Activated naive CD4-positive, alpha-beta T cell treated with anti-CD3 and anti-CD28 coated beads, Interleukin-2, amount 50 U/mL, for 72 hours (primary cell): ENCODE data around the gene ING1. TPM values are rescaled to one million over a fixed set of nuclear protein-coding genes. Genes with fewer than 3 reads are reported as not detected.
"Not testable (repeated sequence)": the region's sequence is repeated elsewhere in the genome, so short reads cannot be mapped to it uniquely, and the experiment has no call there.

Experiments used
- ATAC-seq, 2 donors: fragments of 150-1000 bp; cut with Tn5 transposase; 2 replicates each; pipeline ENCODE4 v1.10.0; 2021; ENCODE audit warnings: mild to moderate bottlenecking in 2 of 2, moderate library complexity in 2 of 2
- DNase-seq, 2 donors: peaks; one replicate each; pipeline ENCODE4 v3.0.0; 2021 to 2022; ENCODE audit warnings: low spot score in 2 of 2
- H3K27ac Mint-ChIP-seq, 2 donors: one replicate each; pipeline ENCODE4 v1.8.0; 2022; ENCODE audit warnings: mild to moderate bottlenecking in 2 of 2, mixed read lengths in 2 of 2
- H3K36me3 Mint-ChIP-seq, 2 donors: one replicate each; pipeline ENCODE4 v1.8.0; 2022; ENCODE audit warnings: mixed read lengths in 2 of 2
- H3K9me3 Mint-ChIP-seq, 2 donors: one replicate each; pipeline ENCODE4 v1.8.0; 2022; ENCODE audit warnings: mixed read lengths in 2 of 2
- total RNA-seq, 2 donors: library from RNA; stranded (reverse); gene quantifications; one replicate each; pipeline ENCODE4 v1.2.3, GENCODE V29; 2022

The ING1 gene
- total RNA-seq, 2 donors from 2014 or later: 19.6 to 26.7 TPM

DNA sequence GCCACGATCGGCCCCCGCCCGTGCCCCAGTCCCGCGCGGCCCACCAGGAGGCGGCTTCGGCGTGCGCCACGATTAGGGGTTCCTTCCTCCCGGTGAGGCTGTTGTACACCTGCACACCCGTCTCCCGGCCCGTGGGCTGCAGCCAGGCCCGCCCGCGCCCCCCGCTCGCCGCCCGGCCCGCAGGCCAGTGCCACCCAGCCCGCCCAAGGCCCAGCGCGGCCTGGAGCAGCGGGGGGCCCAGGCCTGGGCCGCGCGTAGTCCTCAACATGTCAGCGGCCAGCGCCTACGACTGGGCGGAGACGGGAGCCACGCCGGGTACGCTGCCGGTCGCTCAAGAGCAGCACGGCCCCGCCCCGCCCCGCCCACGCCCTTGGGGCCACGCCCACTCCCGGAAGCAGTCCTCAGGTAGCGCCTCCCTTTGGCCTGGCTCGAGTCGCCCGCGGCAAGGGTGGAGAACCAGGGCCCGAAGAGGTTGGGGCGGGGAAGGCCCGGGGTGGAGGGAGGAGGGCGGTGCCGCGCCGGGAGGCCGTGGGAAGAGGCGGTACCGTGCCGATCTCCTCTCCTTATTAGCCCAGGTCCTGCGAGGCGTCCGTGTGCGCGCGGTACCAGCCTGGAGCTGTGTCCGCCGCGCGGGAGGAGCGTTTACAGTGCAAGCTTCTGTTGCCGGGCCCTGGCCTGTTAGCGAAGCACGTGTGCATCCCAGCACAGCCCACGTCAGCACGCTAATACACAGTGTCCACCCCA lies 7.5 kb upstream of the ING1 start, which contains the start of gene CARS2:
Gene CARS2, minus strand, starts transcription at position 291 of the 744 bp plus-strand sequence. Its CDS starts 23 bp downstream, at position 268.
- Mint-ChIP-seq H3K9me3 (no peaks in the 10 kb centered on the region), H3K27ac (peak within 1 kb of the TSS; percentile 79 to 93), H3K36me3 (peaks cover 10 to 13% of the 10 kb centered on the region in 2 donors)
- DNase-seq: peak; percentile 89 to 93
- ATAC-seq: peak; percentile 94 to 97

GRCh38 chr13:110706570-110707372 lies 6.7 kb upstream of the ING1 start:
- Mint-ChIP-seq H3K27ac (peak overlapping the region; percentile 31 to 76), H3K36me3 (peaks cover 11 to 13% of the 10 kb centered on the region in 2 donors), H3K9me3 (no peaks in the 10 kb centered on the region)
- no peak for ATAC-seq
- DNase-seq: no peak

DNA sequence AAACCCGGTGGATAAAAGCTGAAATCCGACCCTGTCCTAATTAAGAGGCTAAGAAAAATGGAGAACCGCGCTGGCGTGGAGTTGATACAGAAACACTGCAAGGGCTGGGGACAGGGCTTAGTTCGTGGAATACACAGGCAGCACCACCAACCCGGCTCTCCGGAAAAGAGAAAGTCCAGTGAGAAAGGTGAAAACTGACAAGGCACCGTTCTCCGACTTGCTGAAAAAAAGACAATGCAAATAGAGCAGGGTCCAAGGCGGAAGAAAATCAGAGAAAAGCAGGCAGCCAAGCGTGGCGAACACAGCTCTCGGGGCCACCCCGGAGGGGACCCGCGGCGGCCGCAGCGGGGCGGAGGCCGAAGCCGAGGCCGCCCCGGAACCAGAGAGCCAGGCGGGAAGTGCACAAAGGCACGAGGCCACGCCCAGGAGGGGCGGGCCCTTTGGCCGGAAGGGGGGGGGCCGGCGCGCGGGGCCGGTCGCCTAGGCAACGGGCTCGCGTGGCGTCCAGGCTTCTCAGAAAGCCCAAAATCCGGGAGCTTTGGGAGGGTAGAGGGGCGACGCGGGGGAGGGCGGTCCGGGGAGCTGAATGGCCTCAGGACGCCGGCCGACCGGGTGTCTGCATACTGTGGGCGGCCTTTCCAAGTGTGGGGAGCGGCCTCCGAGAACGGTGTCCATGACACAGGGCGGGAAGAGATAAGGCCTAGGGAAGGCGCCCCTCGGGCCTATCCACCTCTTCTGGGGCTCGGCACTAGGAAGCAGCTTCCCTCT lies 1.2 kb upstream of the ING1 start:
- Mint-ChIP-seq H3K27ac (peak overlapping the region; percentile 99), H3K9me3 (no peaks in the 10 kb centered on the region), H3K36me3 (peaks cover 8 to 13% of the 10 kb centered on the region in 2 donors)
- ATAC-seq (peak; percentile 31 to 34), DNase-seq (peak; percentile 80 to 90)

GRCh38 chr13:110712849-110713641 lies 455 bp upstream of the ING1 start:
- Mint-ChIP-seq H3K9me3 (no peaks in the 10 kb centered on the region), H3K27ac (peak overlapping the region; percentile 98 to 99), H3K36me3 (peaks cover 8 to 13% of the 10 kb centered on the region in 2 donors)
- DNase-seq (peak; percentile 97 to 100), ATAC-seq (peak; percentile 61 to 64)

DNA sequence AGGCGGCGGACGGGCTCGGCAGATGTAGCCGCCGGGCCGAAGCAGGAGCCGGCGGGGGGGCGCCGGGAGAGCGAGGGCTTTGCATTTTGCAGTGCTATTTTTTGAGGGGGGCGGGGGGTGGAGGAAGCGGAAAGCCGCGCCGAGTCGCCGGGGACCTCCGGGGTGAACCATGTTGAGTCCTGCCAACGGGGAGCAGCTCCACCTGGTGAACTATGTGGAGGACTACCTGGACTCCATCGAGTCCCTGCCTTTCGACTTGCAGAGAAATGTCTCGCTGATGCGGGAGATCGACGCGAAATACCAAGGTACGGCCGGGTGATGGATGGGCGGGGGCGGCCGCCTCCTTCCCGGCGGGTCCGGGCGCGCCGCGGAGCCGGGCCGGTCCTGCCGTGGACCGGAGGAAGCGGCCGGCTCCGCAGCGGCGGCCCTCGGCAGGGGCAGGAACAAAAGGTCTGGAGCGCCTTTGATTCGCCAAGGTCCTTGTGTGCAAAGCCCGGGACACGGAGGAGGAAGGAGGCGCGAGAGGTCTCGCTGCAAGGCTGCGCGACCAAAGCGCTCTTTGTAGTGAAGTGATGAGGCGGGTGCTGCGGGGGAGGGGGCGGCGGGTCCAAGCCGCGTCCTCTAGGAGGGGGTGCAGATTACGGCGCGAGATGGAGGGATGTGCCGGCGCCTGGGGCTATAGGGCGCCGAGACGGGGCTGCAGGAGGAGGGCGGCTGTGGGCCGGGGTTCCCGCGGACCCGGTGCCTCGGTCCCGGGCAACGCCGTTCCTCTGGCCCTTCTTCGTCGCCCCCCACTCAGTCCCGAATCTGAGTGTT lies 689 bp downstream of the ING1 start:
- Mint-ChIP-seq H3K36me3 (peaks cover 10 to 13% of the 10 kb centered on the region in 2 donors), H3K27ac (peak overlapping the region; percentile 99 to 100), H3K9me3 (no peaks in the 10 kb centered on the region)
- no peak for ATAC-seq
- DNase-seq: peak; percentile 52 to 71

DNA sequence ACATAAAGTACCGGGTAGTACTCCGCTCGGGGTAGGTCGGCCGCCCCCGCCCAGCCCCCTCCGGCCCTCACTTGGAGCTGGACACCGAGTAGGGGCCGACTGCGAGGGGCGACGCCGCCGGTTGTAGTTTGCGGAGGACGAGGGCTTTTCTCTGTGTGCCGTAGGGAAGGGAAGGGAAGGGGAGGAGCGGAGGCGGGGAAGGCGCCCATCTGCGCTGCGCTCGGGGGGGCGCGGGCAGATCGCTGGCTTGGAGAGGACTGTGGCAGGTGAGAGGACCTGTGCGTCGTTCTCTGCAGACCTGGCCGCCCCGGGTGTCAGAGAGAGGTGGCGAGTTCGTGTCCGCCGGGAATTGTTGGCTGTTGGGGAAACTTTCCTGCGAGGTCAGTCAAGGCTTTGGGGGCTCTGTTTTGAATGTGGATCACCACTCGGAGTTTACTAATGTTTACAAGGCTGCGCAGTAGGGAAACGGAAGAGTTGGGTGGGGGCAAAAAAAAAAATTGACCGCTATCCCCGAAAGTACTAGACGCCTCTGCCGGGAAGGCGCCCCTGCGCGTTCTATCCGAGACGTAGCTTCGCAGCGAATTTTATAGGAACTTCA lies 1.4 kb downstream of the ING1 start:
- Mint-ChIP-seq H3K9me3 (no peaks in the 10 kb centered on the region), H3K27ac (peak overlapping the region; percentile 99 to 100), H3K36me3 (peaks cover 13 to 18% of the 10 kb centered on the region in 2 donors)
- ATAC-seq: peak in 1 of 2 donors; percentile 4
- DNase-seq: no peak

DNA sequence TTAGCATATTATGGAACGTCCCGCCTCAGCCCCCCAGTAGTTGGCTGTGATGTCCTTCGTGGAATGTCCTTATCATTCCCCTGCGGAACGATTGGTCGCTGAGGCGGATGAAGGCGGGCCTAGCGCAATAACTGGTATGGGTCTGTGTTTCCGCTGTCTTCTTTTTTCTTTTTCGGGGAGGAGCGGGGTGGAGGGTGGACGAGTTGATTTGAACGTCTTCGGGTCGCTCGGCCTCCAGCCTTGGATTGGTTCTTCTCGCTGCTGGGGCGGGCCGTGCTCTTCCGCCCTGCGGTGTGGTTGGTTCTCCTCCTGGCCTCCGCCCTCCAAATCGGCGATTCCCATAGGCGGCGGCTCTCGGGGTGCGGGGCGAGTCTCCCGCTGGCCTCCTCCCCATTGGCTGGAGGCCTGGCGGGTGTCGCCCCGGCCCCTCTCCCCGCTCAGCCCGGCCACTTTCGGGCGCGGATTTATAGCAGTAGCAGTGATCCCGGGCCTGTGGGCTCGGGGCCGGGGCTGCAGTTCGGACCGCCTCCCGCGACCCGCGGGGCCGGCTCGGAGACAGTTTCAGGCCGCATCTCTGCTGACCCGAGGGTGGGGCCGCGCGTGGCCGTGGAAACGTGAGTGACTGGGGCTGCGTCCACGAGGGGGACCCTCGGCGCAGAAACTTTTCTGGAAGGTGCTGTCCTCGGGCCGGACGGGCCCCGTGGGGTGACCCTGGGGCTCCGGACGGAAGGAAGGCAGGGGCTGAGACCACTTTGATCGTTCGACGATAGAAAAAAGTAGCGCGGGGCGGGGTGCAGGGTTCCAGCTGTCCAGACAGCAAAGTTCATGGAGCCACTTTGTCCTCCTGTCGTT lies 2.1 kb downstream of the ING1 start:
- Mint-ChIP-seq H3K36me3 (peaks cover 13 to 19% of the 10 kb centered on the region in 2 donors), H3K27ac (peak overlapping the region; percentile 99 to 100), H3K9me3 (no peaks in the 10 kb centered on the region)
- DNase-seq (peak; percentile 94 to 98), ATAC-seq (peak; percentile 69 to 76)

GRCh38 chr13:110716247-110716515 lies 2.7 kb downstream of the ING1 start:
- H3K36me3 Mint-ChIP-seq: peaks cover 13 to 19% of the 10 kb centered on the region in 2 donors
- H3K9me3 Mint-ChIP-seq: no peaks in the 10 kb centered on the region
- ATAC-seq (no peak), DNase-seq (no peak)
- H3K27ac Mint-ChIP-seq: peak overlapping the region; percentile 99 to 100

DNA sequence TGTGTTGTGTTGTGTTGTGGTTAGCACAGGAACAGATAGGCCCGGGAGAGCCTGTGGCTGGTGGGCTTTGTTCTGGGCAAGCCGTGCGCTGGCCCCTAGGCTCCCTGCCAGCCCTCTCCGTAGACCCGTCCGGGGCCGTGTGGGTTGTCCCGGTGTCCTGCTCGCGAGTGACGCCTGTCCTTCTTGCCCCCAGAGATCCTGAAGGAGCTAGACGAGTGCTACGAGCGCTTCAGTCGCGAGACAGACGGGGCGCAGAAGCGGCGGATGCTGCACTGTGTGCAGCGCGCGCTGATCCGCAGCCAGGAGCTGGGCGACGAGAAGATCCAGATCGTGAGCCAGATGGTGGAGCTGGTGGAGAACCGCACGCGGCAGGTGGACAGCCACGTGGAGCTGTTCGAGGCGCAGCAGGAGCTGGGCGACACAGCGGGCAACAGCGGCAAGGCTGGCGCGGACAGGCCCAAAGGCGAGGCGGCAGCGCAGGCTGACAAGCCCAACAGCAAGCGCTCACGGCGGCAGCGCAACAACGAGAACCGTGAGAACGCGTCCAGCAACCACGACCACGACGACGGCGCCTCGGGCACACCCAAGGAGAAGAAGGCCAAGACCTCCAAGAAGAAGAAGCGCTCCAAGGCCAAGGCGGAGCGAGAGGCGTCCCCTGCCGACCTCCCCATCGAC lies 5.7 kb downstream of the ING1 start:
- no peak for DNase-seq
- peaks cover 5 to 19% of the 10 kb centered on the region in 2 donors for H3K36me3 Mint-ChIP-seq

GRCh38 chr13:110722971-110723370 lies 9.5 kb downstream of the ING1 start:
- no peak overlapping the region for H3K27ac Mint-ChIP-seq
- no peak for ATAC-seq
- H3K9me3 Mint-ChIP-seq: no peaks in the 10 kb centered on the region
- DNase-seq: no peak
- peaks cover 0 to 11% of the 10 kb centered on the region in 2 donors for H3K36me3 Mint-ChIP-seq

More for the DNA sequence above, 5.7 kb downstream of the ING1 start:
- ATAC-seq: no peak
- Mint-ChIP-seq H3K9me3 (no peaks in the 10 kb centered on the region), H3K27ac (no peak overlapping the region)

DNA sequence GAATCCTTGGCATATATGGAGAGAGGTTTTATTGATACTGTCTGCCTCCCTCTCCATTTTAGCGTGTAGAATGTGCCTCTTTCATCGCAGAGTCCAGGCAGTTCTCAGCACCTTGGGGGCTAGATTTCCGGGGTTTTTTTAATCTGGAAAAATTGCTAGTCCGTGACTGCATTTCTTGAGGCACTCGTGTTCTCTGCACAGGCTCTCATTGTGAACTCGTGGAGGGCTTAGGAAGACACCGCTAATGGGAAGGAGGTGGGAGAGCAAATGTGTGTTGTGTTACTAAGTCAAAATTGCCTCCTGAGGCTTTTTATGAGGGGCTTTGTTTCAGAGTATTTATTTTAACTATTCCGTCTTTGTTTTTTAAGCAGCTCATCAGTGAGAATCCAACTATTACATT lies 10.1 kb downstream of the ING1 start:
- DNase-seq: no peak
- Mint-ChIP-seq H3K9me3 (no peaks in the 10 kb centered on the region), H3K27ac (peak overlapping the region in 1 of 2 donors; percentile 56), H3K36me3 (peaks cover 0 to 11% of the 10 kb centered on the region in 2 donors)
- ATAC-seq: no peak

DNA sequence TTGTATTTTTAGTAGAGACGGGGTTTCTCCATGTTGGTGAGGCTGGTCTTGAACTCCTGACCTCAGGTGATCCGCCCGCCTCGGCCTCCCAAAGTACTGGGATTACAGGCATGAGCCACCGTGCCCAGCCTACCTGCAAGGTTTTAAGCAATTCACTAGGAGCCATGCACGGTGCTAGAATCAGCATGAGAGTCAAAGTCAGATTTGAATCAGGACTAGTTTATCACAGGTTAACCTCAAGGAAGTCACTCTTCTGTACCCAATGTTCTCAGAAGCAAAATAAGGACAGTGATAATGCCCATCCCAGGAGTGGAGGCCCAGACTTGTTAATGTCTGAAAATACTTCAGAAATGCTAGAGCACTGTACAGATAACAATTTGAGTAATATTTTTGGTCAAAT lies 12.7 kb downstream of the ING1 start:
- H3K27ac Mint-ChIP-seq: peak overlapping the region in 1 of 2 donors; percentile 52
- not testable (repeated sequence) for DNase-seq, H3K9me3 Mint-ChIP-seq, H3K36me3 Mint-ChIP-seq
- ATAC-seq: peak; percentile 71 to 73

DNA sequence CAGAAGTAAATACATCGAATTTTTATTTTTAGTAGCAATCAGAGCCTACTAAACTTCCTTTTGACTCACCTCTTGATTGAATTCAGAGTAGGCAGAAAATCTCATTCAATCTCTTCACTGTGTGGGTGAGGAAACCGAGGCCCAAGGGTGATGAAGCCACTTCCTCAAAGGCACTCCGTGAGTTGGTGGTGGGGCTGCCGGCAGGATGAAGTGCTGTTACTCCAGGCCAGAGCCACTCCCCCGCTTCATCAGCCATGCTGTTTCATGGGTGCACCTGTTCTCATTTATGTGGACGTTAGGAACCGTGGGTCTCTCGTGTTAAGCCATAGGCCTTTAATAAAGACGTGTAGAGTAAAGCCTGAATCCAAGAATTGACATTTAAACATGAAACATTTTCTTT lies 13.2 kb downstream of the ING1 start:
- Mint-ChIP-seq H3K27ac (peak overlapping the region; percentile 52 to 72), H3K36me3 (peaks cover 0 to 5% of the 10 kb centered on the region in 2 donors), H3K9me3 (no peaks in the 10 kb centered on the region)
- ATAC-seq: peak; percentile 93 to 95
- DNase-seq: peak; percentile 46 to 68

GRCh38 chr13:110731072-110731471 lies 17.6 kb downstream of the ING1 start:
- H3K9me3 Mint-ChIP-seq: no peaks in the 10 kb centered on the region
- DNase-seq (no peak), ATAC-seq (no peak)
- no peak overlapping the region for H3K27ac Mint-ChIP-seq
- H3K36me3 Mint-ChIP-seq: peaks cover 0 to 5% of the 10 kb centered on the region in 2 donors
